PC-9 (cell line): Measurements from ENCODE around the gene ZNF146.
"Not testable (repeated sequence)": the region's sequence is repeated elsewhere in the genome, so short reads cannot be mapped to it uniquely, and the experiment has no call there.

Source experiments
- EZH2 ChIP-seq: fragments of 200-600 bp; sonication (generic); IDR thresholded peaks from 2 replicates; pipeline ENCODE4 v1.8.0; 2017; ENCODE audit warnings: antibody characterized with exemption, low read depth
- TF ChIP-seq, protein P1 (sequence below): fragments of 200-600 bp; sonication (generic); conservative IDR thresholded peaks from 2 replicates; pipeline ENCODE4 v1.6.1; 2017; ENCODE audit warnings: mixed run types, antibody characterized with exemption, mild to moderate bottlenecking, moderate library complexity

DNA sequence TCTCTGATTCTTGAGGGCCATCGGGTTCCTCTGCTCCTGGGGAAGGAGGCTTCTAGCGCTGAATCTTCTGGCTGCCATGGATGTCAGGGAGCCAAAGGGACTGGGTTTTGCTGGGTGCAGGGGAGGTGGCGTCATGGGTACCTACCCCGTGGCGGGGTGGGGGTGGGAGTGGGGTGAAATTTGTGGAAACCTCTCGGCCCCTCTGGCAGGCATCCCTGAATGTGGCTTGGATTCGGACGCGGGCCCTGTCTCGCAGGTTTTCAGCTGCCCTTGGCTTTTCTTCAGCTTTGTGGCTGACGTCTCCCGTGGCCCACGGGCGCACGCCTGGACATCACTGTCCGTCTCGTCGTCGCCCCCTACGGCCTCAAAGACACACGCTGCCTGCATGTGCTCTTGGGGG, 53.2 kb downstream of the ZNF146 start:
- TF ChIP-seq, protein P1, sequence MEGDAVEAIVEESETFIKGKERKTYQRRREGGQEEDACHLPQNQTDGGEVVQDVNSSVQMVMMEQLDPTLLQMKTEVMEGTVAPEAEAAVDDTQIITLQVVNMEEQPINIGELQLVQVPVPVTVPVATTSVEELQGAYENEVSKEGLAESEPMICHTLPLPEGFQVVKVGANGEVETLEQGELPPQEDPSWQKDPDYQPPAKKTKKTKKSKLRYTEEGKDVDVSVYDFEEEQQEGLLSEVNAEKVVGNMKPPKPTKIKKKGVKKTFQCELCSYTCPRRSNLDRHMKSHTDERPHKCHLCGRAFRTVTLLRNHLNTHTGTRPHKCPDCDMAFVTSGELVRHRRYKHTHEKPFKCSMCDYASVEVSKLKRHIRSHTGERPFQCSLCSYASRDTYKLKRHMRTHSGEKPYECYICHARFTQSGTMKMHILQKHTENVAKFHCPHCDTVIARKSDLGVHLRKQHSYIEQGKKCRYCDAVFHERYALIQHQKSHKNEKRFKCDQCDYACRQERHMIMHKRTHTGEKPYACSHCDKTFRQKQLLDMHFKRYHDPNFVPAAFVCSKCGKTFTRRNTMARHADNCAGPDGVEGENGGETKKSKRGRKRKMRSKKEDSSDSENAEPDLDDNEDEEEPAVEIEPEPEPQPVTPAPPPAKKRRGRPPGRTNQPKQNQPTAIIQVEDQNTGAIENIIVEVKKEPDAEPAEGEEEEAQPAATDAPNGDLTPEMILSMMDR, result not testable (repeated sequence)
- not testable (repeated sequence) for TF ChIP-seq EZH2
